GM21515 (cell line): Measurements from ENCODE around the gene SPNS1.
"Not testable (repeated sequence)": the region's sequence is repeated elsewhere in the genome, so short reads cannot be mapped to it uniquely, and the experiment has no call there.

Source experiments
- ATAC-seq: cut with Tn5 transposase; IDR thresholded peaks from one replicate; pipeline ENCODE4 v1.9.1; 2021; ENCODE audit not compliant: unreplicated experiment

The SPNS1 gene

GRCh38 chr16:28974437-28975157, at the start of gene SPNS1:
SPNS1 (plus strand) TSS chr16:28974778; CDS start chr16:28975152, 374 bp downstream.
- peak; percentile 79 for ATAC-seq

- ATAC-seq, result peak; percentile 27
These were observed 49.0 kb upstream of the SPNS1 start for GRCh38 chr16:28925386-28926228.

DNA sequence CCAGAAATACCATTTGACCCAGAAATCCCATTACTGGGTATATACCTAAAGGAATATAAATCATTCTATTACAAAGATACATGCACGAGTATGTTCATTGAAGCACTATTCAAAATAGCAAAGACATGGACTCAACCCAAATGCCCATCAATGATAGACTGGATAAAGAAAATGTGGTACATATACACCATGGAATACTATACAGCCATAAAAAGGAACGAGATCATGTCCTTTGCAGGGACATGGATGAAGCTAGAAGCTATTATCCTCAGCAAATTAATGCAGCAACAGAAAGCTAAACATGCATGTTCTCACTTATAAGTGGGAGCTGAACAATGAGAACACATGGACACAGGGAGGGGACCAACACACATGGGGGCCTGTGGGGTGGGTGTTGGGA, 48.3 kb upstream of the SPNS1 start:
- ATAC-seq, result not testable (repeated sequence)

- ATAC-seq, result no peak
These were observed 46.8 kb upstream of the SPNS1 start for GRCh38 chr16:28927815-28928214.

DNA sequence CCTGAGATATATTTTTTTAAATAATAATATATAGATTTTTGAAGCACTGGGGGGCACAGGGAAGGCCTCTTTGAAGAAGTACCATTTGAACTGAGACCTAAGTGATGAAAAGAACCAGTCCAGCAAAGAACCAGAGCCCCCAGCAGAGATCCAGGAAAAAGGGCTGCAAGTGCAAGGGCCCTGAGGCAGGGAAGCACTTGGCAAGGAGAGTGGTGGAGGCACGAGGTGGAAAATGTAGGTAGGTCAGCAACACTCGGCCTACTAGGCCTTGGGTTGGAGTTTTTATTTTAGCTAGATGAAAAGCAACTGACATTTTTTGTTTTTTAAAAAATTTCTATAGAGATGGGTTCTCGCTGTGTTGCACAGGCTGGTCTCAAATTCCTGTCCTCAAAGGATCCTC, 44.4 kb upstream of the SPNS1 start:
- no peak for ATAC-seq

- ATAC-seq, result no peak
These were observed 43.9 kb upstream of the SPNS1 start for GRCh38 chr16:28930652-28931051.

DNA sequence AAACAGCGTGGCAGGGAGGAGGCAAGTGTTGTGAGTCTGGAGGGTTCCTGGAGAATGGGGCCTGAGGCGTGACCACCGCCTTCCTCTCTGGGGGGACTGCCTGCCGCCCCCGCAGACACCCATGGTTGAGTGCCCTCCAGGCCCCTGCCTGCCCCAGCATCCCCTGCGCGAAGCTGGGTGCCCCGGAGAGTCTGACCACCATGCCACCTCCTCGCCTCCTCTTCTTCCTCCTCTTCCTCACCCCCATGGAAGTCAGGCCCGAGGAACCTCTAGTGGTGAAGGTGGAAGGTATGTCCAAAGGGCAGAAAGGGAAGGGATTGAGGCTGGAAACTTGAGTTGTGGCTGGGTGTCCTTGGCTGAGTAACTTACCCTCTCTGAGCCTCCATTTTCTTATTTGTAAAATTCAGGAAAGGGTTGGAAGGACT, 42.8 kb upstream of the SPNS1 start, which contains the start of gene CD19:
Gene CD19, plus strand, starts transcription at position 171 of the 425 bp plus-strand sequence. Its CDS starts 30 bp downstream, at position 201.
- ATAC-seq, result no peak

DNA sequence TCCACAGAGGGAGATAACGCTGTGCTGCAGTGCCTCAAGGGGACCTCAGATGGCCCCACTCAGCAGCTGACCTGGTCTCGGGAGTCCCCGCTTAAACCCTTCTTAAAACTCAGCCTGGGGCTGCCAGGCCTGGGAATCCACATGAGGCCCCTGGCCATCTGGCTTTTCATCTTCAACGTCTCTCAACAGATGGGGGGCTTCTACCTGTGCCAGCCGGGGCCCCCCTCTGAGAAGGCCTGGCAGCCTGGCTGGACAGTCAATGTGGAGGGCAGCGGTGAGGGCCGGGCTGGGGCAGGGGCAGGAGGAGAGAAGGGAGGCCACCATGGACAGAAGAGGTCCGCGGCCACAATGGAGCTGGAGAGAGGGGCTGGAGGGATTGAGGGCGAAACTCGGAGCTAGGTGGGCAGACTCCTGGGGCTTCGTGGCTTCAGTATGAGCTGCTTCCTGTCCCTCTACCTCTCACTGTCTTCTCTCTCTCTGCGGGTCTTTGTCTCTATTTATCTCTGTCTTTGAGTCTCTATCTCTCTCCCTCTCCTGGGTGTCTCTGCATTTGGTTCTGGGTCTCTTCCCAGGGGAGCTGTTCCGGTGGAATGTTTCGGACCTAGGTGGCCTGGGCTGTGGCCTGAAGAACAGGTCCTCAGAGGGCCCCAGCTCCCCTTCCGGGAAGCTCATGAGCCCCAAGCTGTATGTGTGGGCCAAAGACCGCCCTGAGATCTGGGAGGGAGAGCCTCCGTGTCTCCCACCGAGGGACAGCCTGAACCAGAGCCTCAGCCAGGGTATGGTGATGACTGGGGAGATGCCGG, 42.0 kb upstream of the SPNS1 start:
- no peak for ATAC-seq

DNA sequence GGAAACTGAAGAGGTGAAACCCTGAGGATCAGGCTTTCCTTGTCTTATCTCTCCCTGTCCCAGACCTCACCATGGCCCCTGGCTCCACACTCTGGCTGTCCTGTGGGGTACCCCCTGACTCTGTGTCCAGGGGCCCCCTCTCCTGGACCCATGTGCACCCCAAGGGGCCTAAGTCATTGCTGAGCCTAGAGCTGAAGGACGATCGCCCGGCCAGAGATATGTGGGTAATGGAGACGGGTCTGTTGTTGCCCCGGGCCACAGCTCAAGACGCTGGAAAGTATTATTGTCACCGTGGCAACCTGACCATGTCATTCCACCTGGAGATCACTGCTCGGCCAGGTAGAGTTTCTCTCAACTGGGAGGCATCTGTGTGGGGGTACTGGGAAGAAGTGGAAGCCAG, 41.4 kb upstream of the SPNS1 start:
- ATAC-seq, result no peak

DNA sequence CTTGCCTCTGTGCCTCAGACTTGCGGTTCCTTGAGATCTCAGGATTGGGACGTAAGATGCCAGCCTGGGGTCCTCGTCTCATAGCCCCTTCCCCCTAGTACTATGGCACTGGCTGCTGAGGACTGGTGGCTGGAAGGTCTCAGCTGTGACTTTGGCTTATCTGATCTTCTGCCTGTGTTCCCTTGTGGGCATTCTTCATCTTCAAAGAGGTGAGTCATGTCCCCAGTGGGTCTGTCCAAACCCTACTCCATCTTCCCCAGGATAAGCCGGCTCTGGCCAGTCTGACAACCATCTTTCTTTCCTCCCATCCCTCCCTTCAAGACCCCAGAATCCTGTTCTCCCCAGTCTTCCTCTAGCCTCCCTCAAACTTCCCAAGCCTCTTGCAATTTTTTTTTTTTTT, 39.2 kb upstream of the SPNS1 start:
- ATAC-seq, result no peak

GRCh38 chr16:28935924-28936783, 38.4 kb upstream of the SPNS1 start:
- peak; percentile 53 for ATAC-seq

- no peak for ATAC-seq
These were observed 37.8 kb upstream of the SPNS1 start for GRCh38 chr16:28936784-28937155.

- ATAC-seq, result no peak
These were observed 37.2 kb upstream of the SPNS1 start for GRCh38 chr16:28937222-28937876.

- no peak for ATAC-seq
These were observed 35.9 kb upstream of the SPNS1 start for GRCh38 chr16:28938721-28939120.

DNA sequence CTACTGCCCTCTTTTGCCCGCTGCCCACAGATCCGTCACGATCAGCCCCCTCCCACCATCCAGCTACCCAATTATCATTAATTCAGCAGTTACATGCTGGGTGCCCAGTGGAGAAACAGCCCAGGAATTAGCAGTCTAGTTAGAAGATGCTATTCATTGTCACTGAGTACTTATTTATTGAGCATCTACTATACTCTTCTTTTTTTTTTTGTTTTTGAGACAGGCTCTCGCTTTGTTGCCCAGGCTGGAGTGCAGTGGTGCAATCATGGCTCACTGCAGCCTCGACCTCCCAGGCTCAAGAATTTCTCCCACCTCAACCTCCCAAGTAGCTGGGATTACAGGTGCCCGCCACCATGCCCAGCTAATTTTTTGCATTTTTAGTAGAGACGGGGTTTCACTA, 34.8 kb upstream of the SPNS1 start:
- not testable (repeated sequence) for ATAC-seq

DNA sequence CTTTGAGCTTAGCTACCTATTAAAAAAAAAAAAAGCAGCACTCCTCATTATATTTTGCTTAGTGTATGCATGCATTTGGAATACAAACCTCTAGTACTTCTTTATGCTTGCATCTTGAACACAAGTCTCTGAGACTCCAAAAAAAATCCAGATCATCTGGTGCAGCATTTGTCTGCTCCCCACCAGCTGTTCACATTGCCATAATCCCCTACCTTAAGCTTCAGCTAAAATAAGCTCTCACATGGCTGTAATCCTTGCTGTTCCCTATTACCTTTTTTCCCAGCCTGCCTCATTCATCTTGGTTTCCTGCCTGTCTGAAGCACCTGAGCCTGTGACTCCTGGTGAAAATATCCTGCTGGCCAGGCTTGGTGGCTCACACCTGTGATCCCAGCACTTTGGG, 31.3 kb upstream of the SPNS1 start:
- no peak for ATAC-seq

DNA sequence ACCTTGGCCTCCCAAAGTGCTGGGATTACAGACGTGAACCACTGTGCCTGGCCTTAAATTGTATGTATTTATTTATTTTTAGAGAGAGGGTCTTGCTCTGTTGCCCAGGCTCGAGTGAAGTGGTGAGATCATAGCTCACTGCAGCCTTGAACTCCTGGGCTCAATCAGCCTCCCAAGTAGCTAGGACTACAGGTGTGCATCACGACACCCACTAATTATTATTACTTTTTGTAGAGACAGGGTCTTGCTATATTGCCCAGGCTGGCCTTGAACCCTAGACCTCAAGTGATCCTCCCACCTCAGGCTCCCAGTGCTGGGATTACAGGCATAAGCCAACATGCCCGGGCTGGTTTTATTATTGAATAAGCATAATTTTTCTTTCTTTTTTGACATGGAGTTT, 27.9 kb upstream of the SPNS1 start:
- no peak for ATAC-seq

DNA sequence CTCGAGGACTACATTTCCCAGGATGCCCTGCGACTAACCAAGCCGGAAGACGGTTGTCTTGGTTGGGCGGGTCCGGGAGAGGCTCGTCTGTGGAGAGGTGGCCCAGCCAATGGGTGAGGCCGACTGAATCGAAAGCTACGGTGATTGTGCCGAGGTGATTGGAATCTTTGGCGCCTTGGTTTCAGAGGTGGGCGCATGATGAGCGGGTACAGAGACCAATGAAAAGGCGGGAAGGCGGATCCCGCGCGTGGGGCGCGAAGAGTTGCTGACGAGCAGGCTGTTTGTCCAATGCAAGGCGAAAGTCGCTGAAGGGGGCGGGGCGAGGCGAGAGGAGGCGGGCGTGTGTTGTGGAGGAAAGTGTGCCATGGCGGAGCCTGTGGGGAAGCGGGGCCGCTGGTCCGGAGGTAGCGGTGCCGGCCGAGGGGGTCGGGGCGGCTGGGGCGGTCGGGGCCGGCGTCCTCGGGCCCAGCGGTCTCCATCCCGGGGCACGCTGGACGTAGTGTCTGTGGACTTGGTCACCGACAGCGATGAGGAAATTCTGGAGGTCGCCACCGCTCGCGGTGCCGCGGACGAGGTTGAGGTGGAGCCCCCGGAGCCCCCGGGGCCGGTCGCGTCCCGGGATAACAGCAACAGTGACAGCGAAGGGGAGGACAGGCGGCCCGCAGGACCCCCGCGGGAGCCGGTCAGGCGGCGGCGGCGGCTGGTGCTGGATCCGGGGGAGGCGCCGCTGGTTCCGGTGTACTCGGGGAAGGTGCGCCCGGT, 23.7 kb upstream of the SPNS1 start, which contains the start of gene NFATC2IP:
Gene NFATC2IP, plus strand, starts transcription at position 290 of the 762 bp plus-strand sequence. Its CDS starts 75 bp downstream, at position 365.
- ATAC-seq, result peak; percentile 90

GRCh38 chr16:28951410-28951943, 23.1 kb upstream of the SPNS1 start:
- ATAC-seq, result no peak
